SU-DHL-6 (cell line): Measurements from ENCODE around the gene ASTN2.

Experiments
- H2AFZ ChIP-seq: fragments of 200-600 bp; sonication (generic); 2 replicates; pipeline ENCODE4 v1.6.1; 2014; ENCODE audit warnings: low read depth, mild to moderate bottlenecking, moderate library complexity, mixed read lengths, antibody characterized with exemption, low read length; ENCODE audit not compliant: severe bottlenecking
- H3F3A ChIP-seq: fragments of 200-600 bp; shearing (Covaris generic); 2 replicates; pipeline ENCODE4 v1.6.0; 2016; ENCODE audit warnings: antibody characterized with exemption, mild to moderate bottlenecking; ENCODE audit not compliant: insufficient read depth
- H3K27ac ChIP-seq: fragments of 200-600 bp; sonication (generic); 2 replicates; pipeline ENCODE4 v1.5.1; 2016; ENCODE audit warnings: low read depth, mild to moderate bottlenecking, low read length, moderate library complexity, mixed read lengths
- H3K27me3 ChIP-seq: fragments of 200-600 bp; sonication (generic), shearing (Covaris generic); 2 replicates; pipeline ENCODE4 v1.6.0; 2014; ENCODE audit warnings: mild to moderate bottlenecking, low read length
- H3K36me3 ChIP-seq: fragments of 200-600 bp; sonication (generic); 2 replicates; pipeline ENCODE4 v1.6.1; 2014; ENCODE audit warnings: mild to moderate bottlenecking, low read length, mixed read lengths
- H3K4me2 ChIP-seq: fragments of 300-600, 200-600 bp; shearing (Covaris generic), sonication (generic); 2 replicates; pipeline ENCODE4 v1.6.0; 2014; ENCODE audit warnings: low read length, low read depth, mild to moderate bottlenecking; ENCODE audit not compliant: poor library complexity, severe bottlenecking
- H3K4me3 ChIP-seq: fragments of 200-600 bp; sonication (generic); 2 replicates; pipeline ENCODE4 v1.5.1; 2014; ENCODE audit warnings: antibody characterized with exemption, low read length, mild to moderate bottlenecking, mixed read lengths; ENCODE audit not compliant: insufficient read depth, poor library complexity, severe bottlenecking
- H3K79me2 ChIP-seq: fragments of 200-600 bp; sonication (generic); 2 replicates; pipeline ENCODE4 v1.6.1; 2014; ENCODE audit warnings: mild to moderate bottlenecking, low read length, moderate library complexity; ENCODE audit not compliant: insufficient read depth
- H3K9ac ChIP-seq: fragments of 200-600 bp; sonication (generic); 2 replicates; pipeline ENCODE4 v1.7.0; 2014; ENCODE audit warnings: mild to moderate bottlenecking, low read length
- H3K9me2 ChIP-seq: fragments of 200-600 bp; sonication (generic); replicated peaks from 2 replicates; pipeline ENCODE4 v1.6.1; 2014; ENCODE audit warnings: low read length; ENCODE audit not compliant: insufficient read depth
- H3K9me3 ChIP-seq: fragments of 200-600 bp; sonication (generic); 2 replicates; pipeline ENCODE4 v1.6.1; 2014; ENCODE audit warnings: low read length, mixed read lengths; ENCODE audit not compliant: insufficient read depth
- H4K20me1 ChIP-seq: fragments of 200-600 bp; sonication (generic); 2 replicates; pipeline ENCODE4 v1.6.1; 2014; ENCODE audit warnings: low read depth, mild to moderate bottlenecking, antibody characterized with exemption, low read length, moderate library complexity, mixed read lengths
- CTCF ChIP-seq: fragments of 200-600 bp; sonication (generic); IDR thresholded peaks from one replicate; pipeline ENCODE4 v1.5.1; 2017; ENCODE audit warnings: antibody characterized with exemption, mild to moderate bottlenecking, low read length, moderate library complexity; ENCODE audit not compliant: insufficient read depth, poor library complexity, severe bottlenecking
- EZH2phosphoT487 ChIP-seq: fragments of 200-600 bp; sonication (generic), shearing (Covaris generic); conservative IDR thresholded peaks from 2 replicates; pipeline ENCODE4 v1.6.1; 2018; ENCODE audit warnings: mild to moderate bottlenecking, antibody characterized with exemption, low read length, moderate library complexity, mixed read lengths

Gene ASTN2

GRCh38 chr9:117282541-117282940, 132.3 kb downstream of the ASTN2 start:
- Histone ChIP-seq H3K27me3 (no peaks in the 10 kb centered on the region), H3K9me3 (no peaks in the 10 kb centered on the region), H3K27ac (no peak overlapping the region), H3K36me3 (no peaks in the 10 kb centered on the region), H2AFZ (no peak overlapping the region), H3K9me2 (no peaks in the 10 kb centered on the region), H4K20me1 (no peaks in the 10 kb centered on the region), H3K4me2 (no peak overlapping the region), H3F3A (no peaks in the 10 kb centered on the region), H3K4me3 (no peak overlapping the region), H3K79me2 (no peaks in the 10 kb centered on the region), H3K9ac (no peak overlapping the region)
- TF ChIP-seq CTCF, result no peak
- TF ChIP-seq EZH2phosphoT487, result no peak

- Histone ChIP-seq H2AFZ (no peak overlapping the region), H3K9ac (no peak overlapping the region), H3F3A (no peaks in the 10 kb centered on the region), H3K4me2 (no peak overlapping the region), H3K9me3 (no peaks in the 10 kb centered on the region), H3K27ac (no peak overlapping the region), H3K27me3 (no peaks in the 10 kb centered on the region), H3K79me2 (no peaks in the 10 kb centered on the region), H3K36me3 (no peaks in the 10 kb centered on the region), H4K20me1 (no peaks in the 10 kb centered on the region), H3K4me3 (no peak overlapping the region), H3K9me2 (no peaks in the 10 kb centered on the region)
- TF ChIP-seq EZH2phosphoT487 (no peak), CTCF (no peak)
These were observed 136.3 kb downstream of the ASTN2 start for GRCh38 chr9:117278471-117279035.

- Histone ChIP-seq H3K36me3 (no peaks in the 10 kb centered on the region), H3K27ac (no peak overlapping the region), H2AFZ (no peak overlapping the region), H3K9ac (no peak overlapping the region), H3K4me3 (no peak overlapping the region), H3K4me2 (no peak overlapping the region), H3K79me2 (no peaks in the 10 kb centered on the region), H3K9me3 (no peaks in the 10 kb centered on the region), H3K27me3 (no peaks in the 10 kb centered on the region), H3F3A (no peaks in the 10 kb centered on the region), H3K9me2 (no peaks in the 10 kb centered on the region), H4K20me1 (no peaks in the 10 kb centered on the region)
- TF ChIP-seq EZH2phosphoT487, result no peak
- TF ChIP-seq CTCF, result no peak
These were observed 136.8 kb downstream of the ASTN2 start for GRCh38 chr9:117278020-117278419.
